Activated gamma-delta T cell treated with anti-CD3 and anti-CD28 coated beads, Interleukin-2, amount 50 U/mL, for 16 hours (primary cell): ENCODE results near the gene NIN.

Source experiments
- DNase-seq: peaks from one replicate; pipeline ENCODE4 v3.0.0-alpha.2; 2020; ENCODE audit warnings: low read depth

Gene NIN, protein sequence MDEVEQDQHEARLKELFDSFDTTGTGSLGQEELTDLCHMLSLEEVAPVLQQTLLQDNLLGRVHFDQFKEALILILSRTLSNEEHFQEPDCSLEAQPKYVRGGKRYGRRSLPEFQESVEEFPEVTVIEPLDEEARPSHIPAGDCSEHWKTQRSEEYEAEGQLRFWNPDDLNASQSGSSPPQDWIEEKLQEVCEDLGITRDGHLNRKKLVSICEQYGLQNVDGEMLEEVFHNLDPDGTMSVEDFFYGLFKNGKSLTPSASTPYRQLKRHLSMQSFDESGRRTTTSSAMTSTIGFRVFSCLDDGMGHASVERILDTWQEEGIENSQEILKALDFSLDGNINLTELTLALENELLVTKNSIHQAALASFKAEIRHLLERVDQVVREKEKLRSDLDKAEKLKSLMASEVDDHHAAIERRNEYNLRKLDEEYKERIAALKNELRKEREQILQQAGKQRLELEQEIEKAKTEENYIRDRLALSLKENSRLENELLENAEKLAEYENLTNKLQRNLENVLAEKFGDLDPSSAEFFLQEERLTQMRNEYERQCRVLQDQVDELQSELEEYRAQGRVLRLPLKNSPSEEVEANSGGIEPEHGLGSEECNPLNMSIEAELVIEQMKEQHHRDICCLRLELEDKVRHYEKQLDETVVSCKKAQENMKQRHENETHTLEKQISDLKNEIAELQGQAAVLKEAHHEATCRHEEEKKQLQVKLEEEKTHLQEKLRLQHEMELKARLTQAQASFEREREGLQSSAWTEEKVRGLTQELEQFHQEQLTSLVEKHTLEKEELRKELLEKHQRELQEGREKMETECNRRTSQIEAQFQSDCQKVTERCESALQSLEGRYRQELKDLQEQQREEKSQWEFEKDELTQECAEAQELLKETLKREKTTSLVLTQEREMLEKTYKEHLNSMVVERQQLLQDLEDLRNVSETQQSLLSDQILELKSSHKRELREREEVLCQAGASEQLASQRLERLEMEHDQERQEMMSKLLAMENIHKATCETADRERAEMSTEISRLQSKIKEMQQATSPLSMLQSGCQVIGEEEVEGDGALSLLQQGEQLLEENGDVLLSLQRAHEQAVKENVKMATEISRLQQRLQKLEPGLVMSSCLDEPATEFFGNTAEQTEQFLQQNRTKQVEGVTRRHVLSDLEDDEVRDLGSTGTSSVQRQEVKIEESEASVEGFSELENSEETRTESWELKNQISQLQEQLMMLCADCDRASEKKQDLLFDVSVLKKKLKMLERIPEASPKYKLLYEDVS (N-terminal part only)

DNA sequence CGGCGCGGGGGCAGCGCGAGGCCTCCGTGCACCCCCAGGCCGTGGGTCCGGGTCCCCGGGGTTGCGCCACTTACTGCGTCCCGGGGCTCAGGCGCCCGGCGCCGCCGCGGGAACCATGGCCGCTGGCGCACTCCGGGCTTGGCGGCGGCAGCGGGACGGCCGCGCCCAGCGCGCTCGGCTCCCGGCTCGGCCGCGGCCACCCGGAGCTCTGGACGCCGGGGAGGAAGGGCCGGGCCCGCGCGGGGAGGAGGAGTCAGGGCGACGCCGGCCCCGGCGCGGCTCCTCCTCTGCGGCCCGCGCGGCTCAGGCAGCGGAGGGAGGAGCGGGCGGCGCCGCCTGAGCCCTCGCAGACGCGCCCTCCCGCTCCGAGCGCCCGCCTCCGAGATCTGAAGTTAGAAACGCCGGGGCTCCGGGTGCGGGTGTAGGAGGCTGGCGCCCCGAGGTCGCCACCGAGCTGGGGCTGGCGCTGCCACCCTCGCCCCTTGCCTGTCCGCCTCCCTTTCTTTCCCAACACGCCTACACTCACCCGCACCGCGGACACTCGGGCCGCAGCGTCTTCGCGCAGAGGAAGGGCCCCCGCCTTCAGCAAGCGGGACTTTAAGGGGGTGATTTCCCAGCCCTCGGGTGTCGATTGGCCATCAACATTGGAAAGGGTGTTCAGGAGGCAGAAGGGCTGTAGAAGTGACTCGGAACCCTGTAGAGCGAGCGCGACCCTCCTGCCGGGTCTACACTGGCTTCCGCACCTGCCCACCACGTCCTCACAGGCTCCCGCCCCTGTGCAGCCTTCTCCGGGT is at the start of gene NIN:
TSS of gene NIN (minus strand) at position 231 of the 794 bp plus-strand sequence. CDS start 9,106 bp downstream, outside the sequence.
- DNase-seq, result peak; percentile 51

DNA sequence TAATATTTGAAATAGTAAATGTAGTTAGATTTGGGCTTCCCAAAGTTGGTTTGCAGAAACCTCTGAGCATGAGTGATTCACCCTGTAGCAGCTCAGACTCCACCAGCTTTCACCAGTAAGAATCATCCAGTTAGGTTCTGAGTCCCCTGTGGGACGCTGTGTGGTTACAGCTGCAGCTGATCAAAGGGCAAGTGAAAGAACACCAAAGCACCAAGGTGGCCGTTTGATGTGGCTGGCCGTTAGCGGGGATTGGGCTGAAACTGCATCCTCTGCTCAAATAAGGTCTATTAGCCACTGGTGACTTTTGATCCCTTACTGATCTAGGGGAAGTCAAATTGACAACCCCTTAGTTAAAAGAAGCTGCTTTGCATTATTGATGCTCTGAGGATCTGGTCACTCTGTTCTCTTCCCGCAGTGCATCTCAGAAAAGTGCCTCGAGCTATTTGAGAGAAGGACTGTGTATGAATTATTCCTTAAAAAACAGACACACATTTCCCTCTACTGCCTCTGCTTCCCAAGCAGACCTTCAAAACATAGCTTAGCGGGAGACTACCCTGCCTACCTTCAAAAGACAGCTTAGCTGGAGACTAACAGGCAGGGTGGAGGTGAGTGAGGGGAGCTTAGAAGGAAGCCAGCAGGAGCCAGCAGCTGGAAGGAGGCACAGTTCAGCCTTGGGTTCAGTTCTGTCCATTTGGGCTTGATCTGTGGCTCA is 44.6 kb upstream of the NIN start:
- peak; percentile 43 for DNase-seq

DNA sequence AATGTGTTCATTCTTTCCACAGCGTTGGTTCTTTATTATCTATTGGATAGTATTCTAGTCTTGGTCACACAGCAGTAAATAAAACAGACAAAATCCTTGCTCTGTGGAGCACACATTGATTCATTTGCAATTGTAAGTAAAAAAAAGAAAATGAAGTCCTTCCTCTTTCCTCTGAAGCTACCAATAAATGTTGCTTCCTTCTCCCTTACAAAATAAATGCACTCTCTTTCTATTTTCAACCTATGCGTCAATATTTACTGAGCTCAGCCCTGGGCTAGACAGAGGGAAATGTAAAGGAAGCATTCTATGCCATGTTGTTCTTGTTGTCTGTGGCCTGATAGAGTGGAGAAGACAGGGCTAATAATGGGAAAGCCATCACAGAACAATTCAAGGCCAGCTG is 43.8 kb upstream of the NIN start:
- no peak for DNase-seq

DNA sequence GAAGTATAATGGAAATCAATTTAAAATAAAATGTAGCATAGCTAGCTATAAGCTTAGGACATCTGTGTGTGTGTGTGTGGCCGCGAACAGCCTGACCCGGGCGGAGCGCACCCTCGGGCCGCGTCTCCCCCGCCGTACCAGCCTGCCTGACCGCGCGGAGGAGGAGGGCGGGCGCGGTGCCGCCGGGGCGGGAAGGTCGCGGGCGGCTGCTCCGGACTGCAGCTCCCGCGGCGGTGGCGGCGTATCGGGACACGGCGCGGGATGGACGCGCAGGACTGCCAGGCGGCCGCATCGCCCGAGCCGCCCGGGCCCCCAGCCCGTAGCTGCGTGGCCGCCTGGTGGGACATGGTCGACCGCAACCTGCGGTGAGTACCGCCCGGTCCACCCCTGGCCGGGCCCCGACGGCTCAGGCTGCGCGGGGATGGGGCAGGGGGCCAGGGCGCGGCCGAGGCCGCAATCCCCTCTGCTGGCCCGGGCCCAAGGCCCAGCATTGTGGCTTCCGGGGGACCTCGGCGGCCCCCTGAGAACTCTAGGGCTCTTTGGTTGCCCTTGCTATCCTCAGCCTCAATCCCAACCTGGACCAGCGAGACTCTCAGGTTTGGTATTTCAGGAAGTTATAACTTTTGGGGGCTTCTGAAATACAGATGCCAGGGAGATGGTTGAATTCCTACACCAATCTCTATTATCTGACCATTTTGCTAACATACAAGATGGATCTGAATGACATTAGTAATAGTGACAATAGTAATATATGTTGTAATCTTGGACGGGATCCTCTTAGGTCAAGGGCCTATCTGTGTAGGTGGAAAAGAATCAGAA is 41.2 kb upstream of the NIN start, which contains the start of gene ABHD12B:
TSS of gene ABHD12B (plus strand) at position 140 of the 819 bp plus-strand sequence. CDS start at position 262, 122 bp downstream.
- no peak for DNase-seq

DNA sequence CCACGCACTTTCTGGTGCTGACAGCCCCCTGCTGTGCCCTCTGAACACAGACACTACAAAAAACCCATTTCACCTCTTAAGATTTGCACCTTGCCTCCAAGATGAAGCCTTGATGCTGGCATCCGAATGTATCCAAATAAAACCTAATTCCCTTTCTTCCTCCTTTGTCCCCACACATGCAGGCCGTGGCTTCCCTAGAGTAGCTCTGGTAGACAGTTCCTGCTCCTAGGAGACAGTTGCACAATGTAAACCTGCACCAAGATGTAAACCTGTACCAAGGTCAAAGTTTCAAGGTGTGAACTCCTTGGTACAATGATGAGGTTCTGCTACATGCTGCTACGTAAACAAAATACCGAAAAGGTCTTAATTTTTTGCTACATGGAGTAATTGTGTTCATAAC is 40.3 kb upstream of the NIN start:
- DNase-seq, result no peak

DNA sequence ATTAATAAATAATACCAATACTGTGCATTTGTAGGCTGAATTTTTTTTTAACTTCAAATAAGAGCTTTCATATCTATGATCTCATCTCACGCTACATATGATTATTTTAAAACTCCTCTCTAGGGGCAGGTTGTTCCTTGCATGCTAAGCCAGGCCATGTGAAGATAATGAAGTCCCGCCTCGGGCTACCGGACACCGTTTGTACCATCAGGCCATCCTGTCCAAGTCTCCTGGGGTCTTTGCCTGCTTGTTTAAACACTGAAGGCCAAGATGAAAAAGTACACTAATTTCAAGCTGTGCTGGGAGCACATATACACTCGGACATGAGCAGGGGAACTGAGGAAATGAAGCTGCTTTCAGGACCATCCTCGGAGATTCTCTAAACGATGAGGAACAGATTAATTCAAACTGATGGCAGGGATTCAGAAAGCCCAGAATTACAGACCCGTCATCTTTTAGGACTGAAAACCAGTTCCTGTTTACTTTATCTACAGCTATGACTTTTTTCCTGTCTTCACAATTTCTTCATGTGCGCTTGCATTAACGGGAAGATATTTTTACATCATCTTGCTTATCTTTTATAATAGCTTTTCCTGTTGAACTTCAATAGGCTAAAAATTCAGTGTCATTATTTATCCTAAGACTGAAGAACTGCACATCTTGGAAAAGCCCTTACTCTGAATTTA is 34.6 kb upstream of the NIN start:
- DNase-seq, result no peak

DNA sequence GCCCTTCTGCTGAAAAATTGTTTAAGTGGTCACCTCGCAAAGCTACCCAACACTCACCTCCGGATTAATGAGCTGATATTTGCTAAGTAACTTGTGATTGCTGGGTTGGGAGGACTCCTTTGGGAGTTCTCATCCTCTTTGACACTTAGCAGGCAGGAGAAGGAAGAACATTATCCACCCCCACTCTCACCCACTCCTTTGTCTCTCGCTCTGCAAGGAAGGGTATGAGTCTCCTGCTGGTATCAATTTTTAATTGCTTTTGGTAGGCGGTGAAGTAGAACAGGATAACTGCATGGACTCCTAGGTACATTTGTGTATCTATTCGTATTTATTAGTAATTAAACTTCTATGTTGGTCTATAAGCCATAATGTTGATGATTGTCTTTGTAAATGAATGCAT is 34.0 kb upstream of the NIN start:
- DNase-seq, result no peak

DNA sequence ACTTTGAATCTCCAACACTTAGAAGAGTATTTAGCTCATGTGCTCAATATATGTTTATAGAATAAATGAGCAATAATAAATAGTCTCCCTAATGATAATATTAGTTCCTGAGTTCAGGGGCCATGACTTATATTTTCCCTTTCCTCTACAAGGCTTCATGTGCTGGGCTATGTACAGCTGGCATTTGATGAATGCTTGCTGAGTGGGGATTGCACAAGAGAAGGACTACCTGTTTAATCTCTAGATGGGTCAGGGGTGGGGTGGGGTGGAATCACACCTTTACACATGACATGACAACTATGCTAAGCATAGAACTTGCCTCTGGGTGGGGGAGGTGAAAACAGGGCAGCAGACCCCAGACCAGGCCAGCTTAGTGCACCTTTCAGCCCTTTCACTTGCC is 33.3 kb upstream of the NIN start:
- no peak for DNase-seq

DNA sequence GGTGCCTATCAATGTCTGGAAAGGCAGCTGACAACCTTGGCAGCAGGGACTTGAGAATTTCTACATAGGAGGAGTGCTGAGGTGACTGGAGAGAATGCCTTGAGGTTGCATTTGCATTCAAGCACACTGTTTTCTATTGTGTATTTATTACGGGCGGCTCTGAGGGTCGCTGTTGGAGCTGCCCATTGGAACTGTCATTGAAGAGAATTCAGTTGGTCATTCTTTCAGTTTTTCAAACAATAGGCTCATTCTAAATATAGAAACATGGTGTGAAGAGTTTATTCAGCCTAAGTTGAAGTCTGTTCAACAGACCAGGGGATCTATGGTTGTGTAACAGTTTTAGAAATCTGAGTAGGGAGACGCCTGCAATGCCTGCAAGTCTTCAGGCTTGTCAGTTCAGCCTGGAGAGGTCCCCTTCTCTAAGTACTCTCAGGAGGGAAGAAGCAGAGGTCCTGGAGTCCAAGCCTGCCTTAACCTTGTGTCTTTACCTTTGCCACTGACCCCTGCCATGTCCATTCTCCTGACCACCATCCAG is 31.1 kb upstream of the NIN start:
- no peak for DNase-seq

DNA sequence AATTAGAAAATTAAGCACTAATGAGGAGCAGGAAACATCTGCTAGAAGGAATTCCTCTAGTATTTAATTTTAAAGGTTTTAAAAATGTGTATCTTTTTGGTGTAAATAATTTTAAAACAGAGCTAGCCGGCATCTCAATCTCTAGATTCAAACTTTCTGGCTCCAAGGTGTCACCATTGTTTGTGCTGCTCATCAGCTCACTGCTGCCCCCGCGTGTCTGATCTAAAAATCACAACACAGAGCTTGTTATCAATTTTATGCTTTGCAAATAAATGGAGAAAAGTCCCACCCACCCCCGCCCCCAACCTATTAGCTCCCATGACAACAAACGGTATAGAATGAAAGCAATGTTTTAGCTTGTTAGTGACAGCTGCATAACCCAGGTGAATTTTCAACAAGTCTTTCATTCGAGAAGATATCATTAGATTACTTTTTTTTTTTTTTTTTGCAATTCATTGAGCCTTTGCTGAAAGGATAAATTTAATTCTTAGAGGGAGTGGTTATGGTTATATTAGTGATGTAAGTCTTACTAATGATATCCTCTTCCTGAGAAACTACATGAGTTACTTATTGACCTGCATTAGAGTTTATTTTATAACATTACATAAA is 29.6 kb upstream of the NIN start:
- DNase-seq, result peak; percentile 86

DNA sequence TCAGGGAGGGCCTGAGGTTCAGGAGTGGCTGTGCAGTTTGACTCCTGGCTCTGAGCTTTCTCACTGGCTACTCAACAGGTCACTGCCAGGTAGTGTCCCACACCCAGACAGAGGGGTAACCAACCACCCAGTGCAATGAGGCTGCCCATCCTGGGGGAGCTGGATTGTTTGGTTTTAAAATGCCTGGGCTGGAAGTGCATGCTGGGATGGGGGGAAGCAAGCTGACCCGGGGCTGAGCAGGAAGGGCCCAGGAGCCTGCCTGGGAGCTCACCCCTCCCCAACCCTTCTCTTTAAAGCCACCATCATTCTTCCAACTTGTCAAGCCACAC is 28.3 kb upstream of the NIN start:
- DNase-seq, result no peak

DNA sequence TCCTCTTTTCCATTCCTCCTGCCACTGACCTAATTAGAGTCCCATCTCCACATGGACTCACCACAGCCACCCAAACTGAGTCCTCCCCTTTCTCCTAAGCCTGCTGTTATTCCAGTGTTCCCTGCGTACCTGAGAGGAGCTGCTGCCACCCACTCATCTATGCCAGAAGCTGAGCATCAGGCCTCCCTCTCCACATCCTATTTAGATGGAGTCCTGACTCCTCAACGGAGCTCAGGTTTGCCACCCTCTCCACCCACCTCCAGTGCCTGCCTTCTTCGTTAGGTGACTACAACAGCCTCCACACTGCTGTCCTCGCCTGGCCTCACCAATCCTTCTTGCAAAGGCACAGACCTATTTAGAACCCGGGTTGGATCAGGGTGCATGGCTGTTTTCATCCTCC is 25.7 kb upstream of the NIN start:
- no peak for DNase-seq

DNA sequence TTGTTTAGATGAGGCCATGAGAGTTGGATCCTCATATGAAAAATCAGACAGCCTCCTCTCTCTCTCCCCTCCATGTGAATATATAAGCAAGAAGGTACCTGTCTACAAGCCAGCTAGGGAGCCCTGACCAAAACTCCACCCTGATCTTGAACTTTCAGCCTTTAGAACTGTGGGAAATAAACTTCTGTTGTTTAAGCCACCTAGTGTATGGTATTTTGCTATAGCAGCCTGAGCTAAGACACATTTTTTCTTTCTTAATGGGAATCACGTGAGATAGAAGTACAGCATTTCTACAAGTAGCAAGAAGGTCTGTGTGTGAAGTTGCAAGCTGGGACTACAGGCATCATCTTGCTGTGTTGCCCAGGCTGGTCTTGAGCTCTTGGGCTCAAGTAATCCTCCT is 24.6 kb upstream of the NIN start:
- DNase-seq, result no peak

DNA sequence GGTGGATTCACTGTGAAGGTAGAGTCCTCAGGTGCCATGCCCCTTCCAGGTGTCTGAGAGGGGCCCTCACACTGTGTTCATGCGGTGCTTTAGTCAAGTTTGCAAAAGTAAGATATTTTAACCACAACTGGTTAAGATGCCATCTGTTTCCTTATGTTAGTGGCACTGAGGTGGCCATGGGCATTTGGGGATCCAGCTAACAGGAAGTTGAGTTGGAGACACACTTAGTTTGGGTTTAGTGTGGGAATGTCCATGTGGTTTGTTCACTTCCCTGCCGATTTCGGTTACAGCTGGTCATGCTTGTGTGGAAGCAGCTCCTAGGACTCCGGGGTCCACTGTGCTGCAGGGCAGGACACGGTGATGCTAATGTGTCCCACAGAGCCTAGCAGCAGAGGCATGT is 23.6 kb upstream of the NIN start:
- no peak for DNase-seq

DNA sequence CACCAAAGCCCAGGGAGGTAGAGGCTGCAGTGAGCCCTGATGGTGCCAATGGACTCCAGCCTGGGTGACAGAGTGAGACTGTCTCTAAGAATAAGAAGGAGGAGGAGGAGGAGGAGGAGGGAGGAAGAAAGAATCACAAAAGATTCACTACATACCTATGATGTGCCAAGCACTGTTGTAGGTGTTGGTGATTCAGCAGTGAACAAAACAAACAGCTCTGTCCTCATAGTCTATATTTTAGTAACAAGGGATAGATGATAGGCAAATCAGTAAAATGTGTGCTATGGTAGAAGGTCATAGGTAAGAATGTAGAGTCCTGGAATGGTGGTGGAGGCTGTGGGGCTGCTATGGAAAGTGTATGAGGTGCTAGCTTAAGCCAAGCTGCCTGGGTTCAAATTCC is 22.9 kb upstream of the NIN start:
- DNase-seq, result no peak

DNA sequence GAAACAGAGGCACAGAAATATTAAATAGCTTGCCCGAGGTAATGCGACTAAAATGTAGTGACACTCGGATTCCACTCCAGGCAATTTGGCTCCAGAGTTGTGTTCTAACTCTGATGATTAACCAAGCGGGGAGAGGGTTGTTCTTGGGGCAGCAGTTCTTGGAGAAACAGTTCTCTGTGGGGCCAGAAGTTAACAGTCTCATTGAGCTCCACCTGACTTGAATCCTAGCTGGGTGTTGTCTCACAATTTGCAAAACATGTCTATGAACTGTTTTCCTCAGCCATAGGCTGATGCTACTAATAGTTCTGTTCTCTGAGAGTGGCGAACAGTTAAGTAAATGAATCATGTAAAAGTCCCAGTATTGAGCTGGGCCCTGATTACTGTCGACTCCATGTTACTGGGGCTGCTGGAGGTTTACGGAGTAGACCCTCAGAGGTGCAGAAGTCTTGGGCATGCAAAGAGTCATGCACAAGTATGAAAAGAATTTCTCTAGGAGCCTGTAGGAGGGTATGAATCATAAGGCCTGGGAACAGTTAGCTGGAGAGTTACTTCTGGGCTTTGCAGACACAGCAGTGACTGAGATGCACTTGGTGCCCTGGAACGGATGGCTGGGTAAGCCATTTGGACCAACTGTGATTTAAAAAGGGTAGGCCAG is 15.4 kb upstream of the NIN start:
- no peak for DNase-seq

DNA sequence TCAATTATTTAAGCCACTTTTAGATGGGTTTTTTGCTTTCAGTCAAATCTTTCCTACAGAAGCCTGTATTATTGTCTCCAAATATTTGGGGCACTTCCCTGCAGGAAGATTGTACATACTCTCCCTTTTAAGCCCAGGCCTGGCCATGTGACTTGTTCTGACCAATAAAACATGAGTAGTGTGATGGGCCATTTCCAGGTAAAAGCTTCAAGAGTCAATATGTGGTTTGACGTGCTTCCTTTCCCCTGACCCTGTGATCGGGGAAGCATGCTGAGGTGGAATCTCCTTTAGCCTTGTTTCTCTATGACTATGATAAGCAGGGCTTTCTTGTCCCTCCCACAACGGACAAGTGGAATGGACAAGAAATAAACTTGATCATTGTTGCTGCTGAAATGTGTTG is 14.2 kb upstream of the NIN start:
- no peak for DNase-seq

DNA sequence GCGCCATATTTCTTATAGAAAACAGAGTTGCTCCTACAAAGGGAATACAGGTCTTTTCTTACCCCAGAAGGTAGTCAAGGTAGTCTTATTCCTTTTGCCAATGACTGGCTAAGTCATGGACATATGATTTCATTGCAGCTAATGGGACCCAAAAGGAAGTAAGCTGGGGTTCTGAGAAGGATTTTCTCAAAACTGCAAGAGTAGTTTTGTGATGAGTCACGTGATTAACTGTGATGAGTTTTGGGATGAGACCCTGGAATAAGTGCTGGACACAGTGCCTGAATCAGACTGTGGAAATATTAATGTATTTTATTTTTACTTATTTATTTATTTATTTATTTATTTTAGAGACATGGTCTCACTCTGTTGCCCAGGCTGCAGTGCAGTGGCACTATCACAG is 13.4 kb upstream of the NIN start:
- no peak for DNase-seq
